HG02981 (cell line): ENCODE data around the gene SP2.
"Not testable (repeated sequence)": the region's sequence is repeated elsewhere in the genome, so short reads cannot be mapped to it uniquely, and the experiment has no call there.

ENCODE experiments used
- ATAC-seq: cut with Tn5 transposase; IDR thresholded peaks from one replicate; pipeline ENCODE4 v1.9.1; 2021; ENCODE audit warnings: mild to moderate bottlenecking, moderate library complexity; ENCODE audit not compliant: unreplicated experiment

SP2 gene

DNA sequence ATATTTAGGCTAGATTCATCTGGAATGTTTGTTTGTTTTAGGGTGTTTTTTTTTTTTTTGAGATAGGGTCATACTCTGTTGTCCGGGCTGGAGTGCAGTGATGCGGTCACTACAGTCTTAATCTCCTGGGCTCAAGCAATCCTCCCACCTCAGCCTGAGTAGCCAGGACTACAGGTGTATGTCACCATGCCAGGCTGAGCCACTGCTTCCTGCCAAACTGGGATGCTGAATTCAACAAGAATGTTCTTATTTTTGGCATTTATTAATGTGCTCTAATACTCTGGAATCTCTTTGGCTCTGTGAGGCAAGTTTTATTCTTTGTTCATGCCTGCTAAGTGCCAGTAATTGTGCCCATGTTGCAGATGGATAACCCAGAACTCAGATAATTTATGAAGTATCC is 21.5 kb downstream of the SP2 start:
- ATAC-seq, result no peak

DNA sequence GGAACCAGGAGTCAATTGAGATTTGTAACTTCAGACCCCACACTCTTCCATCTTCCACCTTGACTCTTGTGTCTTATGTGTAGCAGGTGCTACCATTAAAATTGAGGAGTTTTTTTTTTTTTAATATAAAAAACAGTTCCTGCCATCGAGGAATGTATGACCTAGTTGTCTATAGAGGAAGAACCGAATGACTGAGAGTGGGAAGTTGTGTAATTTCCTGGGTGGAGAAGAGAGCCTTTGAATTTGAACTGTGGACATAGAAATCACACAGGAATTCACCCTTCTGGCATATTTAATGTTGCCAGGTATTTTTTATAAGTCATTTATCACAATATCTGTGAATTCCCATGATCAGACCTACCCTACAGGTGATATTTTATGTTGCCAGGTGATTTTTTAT is 22.0 kb downstream of the SP2 start:
- no peak for ATAC-seq

- no peak for ATAC-seq
Observed at GRCh38 chr17:47918991-47919390, 23.0 kb downstream of the SP2 start.

DNA sequence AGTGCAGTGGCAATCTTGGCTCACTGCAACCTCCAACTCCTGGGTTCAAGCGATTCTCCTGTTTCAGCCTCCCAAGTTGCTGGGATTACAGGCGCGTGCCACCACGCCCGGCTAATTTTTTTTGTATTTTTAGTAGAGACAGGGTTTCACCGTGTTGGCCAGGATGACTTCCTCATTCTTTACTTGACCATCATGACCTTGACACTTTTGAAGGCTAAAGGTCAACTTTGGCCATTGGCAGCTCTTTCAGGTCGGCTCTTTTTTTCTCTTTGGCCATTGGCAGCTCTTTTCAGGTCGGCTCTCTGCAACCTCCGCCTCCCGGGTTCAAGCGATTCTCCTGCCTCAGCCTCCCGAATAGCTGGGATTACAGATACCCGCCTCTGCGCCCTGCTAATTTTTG is 23.9 kb downstream of the SP2 start:
- ATAC-seq, result not testable (repeated sequence)

DNA sequence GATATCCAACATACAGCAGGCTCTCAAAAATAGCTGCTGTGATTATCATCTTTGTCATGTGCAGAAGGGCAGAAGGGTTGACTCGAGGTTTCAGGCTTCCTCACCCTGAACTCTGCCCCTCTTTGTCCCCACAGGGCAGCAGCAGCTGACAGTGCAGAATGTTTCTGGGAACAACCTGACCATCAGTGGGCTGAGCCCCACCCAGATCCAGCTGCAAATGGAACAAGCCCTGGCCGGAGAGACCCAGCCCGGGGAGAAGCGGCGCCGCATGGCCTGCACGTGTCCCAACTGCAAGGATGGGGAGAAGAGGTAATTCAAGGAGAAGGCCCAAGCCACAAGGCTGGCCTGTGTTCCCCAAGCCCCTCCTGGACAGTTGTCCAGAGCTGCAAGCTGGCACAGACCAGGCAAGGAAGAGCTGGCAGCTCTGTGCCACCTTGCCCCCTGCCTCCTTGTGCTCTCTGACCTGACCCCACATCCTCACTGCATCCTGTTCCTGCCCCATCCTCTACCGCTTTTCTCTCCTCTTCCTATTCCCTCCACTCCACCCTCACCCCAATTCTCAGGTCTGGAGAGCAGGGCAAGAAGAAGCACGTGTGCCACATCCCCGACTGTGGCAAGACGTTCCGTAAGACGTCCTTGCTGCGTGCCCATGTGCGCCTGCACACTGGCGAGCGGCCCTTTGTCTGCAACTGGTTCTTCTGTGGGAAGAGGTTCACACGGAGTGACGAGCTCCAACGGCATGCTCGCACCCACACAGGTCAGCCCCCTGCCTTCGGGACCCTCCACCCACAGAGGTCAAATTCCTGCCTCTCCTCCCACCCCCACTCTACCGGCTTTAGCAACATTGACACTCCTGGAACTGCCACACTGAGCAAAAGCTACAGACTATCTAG is 29.0 kb downstream of the SP2 start:
- ATAC-seq, result no peak

DNA sequence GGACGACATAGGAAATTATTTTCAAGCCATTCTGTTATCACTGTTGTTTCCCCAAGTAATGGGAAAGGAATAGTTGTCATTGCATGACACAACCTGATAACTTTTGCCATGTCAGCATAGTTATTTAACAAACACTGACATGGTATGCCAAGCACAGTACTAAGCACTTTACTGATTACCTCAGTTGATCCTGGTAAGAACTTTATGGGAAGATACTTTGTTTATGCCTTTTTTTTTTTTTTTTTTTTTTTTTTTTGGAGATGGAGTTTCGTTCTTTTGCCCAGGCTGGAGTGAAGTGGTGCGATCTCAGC is 29.6 kb downstream of the SP2 start:
- ATAC-seq, result no peak

- no peak for ATAC-seq
Observed at GRCh38 chr17:47927821-47928400, 31.9 kb downstream of the SP2 start.

GRCh38 chr17:47928415-47928814 is 32.4 kb downstream of the SP2 start:
- ATAC-seq, result no peak

GRCh38 chr17:47929218-47930000 is 33.4 kb downstream of the SP2 start:
- no peak for ATAC-seq

GRCh38 chr17:47931848-47932247 is 35.8 kb downstream of the SP2 start:
- ATAC-seq, result no peak

- ATAC-seq, result no peak
Observed at GRCh38 chr17:47934856-47935255, 38.8 kb downstream of the SP2 start.

GRCh38 chr17:47935468-47935867 is 39.4 kb downstream of the SP2 start:
- ATAC-seq, result not testable (repeated sequence)

- no peak for ATAC-seq
Observed at GRCh38 chr17:47935961-47936360, 39.9 kb downstream of the SP2 start.

DNA sequence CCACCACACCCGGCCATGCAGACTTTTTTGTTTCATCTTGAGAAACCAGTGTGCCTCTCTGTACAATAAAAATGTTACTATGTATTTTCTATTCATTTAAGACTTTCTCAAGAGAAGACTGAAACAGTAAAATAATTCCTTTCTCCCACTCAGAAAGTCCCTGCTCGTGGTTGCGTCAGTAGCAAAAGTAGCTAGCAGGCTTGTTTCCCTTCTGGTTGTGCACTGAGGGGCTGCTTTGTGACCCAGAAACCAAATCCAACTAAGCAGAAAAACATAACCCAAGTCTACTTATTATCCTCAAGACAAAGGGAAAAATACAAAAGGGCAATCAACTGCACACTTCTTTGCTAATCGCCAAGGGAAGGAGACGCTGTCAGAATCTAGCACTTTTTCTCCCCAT is 41.9 kb downstream of the SP2 start:
- ATAC-seq, result no peak

DNA sequence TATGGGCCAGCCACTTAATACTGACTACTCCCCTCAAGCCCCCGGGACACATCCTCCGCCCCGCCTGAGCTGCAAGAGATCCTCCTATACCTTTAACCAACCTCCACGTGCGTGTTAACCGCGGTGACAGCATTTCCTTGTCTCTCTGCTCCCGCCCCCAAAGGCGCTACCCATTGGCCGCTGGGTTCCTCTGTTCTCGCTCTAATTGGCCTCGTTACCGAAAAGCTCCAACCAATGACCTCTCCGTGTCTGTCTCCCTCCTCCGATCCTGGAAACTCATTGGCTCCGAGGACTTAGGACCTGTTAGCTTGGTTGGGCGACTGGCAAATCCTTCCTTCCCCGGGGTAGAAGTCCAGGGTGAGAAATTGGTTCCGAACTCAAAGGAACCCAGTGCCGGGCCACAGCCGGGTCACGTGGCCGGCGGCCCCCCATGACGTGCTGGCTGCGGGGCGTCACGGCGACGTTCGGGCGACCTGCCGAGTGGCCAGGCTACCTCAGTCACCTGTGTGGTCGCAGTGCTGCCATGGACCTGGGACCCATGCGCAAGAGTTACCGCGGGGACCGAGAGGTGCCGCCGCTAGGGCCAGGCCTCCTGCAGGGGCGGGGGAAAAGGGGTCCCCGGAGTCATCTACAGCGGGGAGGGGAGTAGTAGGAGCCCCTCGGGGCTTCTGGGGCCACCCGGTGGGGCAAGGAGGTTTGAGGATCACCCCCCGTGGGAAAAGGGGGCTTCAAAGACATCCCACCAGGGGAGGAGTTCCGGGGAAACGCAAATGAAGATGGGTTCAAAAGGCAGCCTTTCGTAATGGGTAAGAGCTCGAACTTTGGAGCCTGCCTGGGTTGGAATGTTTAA is 45.4 kb downstream of the SP2 start, which contains the start of gene PNPO:
Gene PNPO, plus strand, starts transcription at position 326 of the 850 bp plus-strand sequence. Its CDS starts 105 bp downstream, at position 431.
- ATAC-seq, result peak; percentile 94

DNA sequence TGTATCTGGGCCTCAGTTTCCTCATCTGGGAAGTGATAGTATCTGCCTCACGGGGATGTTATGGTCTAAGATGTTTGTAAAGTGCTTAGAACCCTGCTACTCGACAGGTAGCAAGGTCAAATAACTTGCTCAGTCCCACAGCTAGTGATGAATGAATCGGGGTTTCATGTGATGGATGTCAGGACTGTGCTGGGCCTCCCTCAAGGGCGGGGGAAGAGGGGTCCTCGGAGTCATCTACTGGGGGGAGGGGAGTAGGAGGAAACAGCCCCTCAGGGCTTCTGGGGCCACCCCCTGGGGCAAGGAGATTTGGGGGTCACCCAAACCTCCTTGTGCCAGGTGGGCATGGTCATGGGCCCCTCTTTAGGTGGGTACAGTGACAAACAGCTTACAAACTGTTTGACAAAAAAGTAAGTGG is 46.1 kb downstream of the SP2 start:
- no peak for ATAC-seq

DNA sequence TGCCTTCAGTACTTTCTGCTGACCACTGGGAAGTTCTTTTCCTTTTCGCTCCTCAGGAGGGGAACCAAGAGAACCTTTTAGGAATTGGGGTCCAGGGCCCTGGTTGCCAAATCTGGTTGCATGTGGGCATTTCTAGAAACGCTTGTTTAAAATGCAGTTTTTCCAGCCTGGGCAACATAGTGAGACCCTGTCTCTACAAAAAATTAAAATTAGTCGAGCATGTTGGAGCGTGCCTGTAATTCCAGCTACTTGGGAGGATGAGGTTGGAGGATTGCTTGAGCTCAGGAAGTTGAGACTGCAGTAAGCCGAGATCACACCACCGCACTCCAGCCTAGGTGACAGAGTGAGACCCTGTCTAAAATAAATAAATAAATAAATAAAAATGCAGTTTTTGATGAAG is 46.5 kb downstream of the SP2 start:
- ATAC-seq, result no peak

- no peak for ATAC-seq
Observed at GRCh38 chr17:47945080-47945479, 49.0 kb downstream of the SP2 start.

DNA sequence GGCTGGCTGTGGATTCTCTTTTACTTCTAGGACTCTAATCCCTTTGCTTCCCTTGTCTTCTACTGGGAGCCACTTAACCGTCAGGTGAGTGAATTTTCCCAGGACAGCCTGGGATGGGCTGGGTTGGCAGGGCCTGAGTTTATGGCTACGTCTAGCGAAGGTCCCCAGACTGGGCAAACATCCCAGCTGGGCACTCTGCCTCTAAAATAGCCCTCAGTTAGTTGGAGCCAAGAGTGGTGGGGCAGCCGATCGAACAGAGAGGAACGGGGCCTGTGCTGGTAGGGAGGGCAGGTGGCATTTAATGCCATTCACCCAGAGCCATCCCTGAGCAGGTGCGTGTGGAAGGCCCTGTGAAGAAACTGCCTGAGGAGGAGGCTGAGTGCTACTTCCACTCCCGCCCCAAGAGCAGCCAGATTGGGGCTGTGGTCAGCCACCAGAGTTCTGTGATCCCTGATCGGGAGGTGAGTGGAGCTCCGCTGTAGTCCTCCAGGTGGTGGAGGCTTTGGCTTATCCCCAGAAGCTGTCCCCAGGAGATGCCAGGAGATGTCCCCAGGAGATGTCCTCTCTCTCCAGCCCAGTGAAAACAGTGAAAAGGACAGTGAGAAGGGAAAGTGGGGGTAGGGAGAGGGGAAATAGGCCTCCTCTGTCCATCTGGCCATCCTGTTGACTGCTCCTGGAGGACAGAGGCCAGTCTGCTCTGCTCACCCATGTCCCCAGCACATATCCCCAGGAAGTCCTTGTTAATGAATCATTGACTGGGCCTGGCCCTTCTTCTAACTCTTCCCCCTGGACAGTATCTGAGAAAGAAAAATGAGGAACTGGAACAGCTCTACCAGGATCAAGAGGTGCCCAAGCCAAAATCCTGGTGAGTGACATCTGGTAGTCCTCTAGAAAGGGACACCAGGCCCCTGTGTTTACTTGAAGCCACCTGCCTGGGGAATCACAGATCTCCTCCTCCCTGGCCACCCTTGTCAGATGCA is 49.8 kb downstream of the SP2 start:
- no peak for ATAC-seq

GRCh38 chr17:47946516-47946915 is 50.5 kb downstream of the SP2 start:
- ATAC-seq, result no peak
